Nephron (organoid): Measurements from ENCODE around the gene CLIC4.

Experiments used
- H3K27ac Mint-ChIP-seq, 3 experiments: 2 replicates each; pipeline ENCODE4 v1.8.0; 2020; ENCODE audit warnings: mixed read lengths in 3 of 3, mild to moderate bottlenecking in 2 of 3, moderate library complexity in 1 of 3
- H3K27me3 Mint-ChIP-seq: 2 replicates; pipeline ENCODE4 v1.8.0; 2021; ENCODE audit warnings: low read depth, mild to moderate bottlenecking, moderate library complexity, mixed read lengths
- H3K36me3 Mint-ChIP-seq: 2 replicates; pipeline ENCODE4 v1.8.0; 2020; ENCODE audit warnings: low read depth, mixed read lengths
- H3K4me1 Mint-ChIP-seq: 2 replicates; pipeline ENCODE4 v1.8.0; 2020; ENCODE audit warnings: mixed read lengths
- H3K4me3 Mint-ChIP-seq, 3 experiments: 2 replicates each; pipeline ENCODE4 v1.8.0; 2020; ENCODE audit warnings: mild to moderate bottlenecking in 3 of 3, mixed read lengths in 3 of 3, moderate library complexity in 2 of 3
- H3K9me3 Mint-ChIP-seq: 2 replicates; pipeline ENCODE4 v1.8.0; 2020; ENCODE audit warnings: mixed read lengths
- TF ChIP-seq, protein P1 (sequence below), 3 experiments: fragments of 200-600 bp; sonication (generic); IDR thresholded peaks; one replicate each; pipeline ENCODE4 v1.5.0; 2021; ENCODE audit warnings: antibody characterized with exemption in 3 of 3; ENCODE audit not compliant: unreplicated experiment in 3 of 3

CLIC4 gene

DNA sequence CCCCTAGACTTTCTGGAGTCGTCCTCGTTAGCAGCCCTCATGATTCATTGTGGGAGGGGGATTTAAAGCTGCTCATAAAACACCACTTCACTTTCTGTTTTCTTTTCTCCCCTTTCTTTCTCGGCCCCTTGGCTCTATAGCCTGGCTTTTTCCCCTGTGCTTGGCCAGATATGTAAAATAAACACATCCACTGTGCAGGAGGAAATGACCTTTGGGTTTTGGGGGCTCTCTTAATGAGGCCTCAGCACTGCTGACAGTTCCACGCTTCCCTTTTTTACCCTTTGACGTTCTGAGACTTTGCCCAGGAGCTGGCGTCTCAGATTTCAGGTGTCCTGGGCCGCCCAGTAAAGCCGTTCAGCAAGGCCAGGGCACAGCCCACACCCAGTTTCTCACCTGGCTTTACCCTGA is 119.1 kb downstream of the CLIC4 start:
- no peaks in the 10 kb centered on the region for H3K9me3 Mint-ChIP-seq
- H3K27ac Mint-ChIP-seq: peak overlapping the region; percentile 63 to 86 (median 85)

DNA sequence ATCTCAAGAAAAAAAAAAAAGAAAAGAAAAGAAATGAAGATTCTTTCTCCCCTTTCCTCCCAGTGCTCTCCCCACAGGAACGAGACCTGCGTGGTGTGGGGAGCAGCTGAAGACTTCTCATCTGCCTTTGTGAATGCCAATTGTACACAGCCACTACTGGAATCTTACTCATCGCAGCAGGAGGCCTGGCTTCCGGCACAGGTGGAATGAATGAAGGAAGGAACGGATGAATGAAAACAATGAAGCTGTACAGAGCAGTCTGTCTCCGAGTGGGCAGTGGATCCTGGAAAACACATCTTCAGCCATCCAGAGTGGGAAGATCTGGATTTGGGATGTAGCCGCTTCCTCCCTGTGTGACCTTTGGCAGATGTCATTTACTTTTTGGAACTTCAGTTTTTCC is 119.9 kb downstream of the CLIC4 start:
- no peak overlapping the region for H3K4me3 Mint-ChIP-seq
- no peak overlapping the region for H3K27ac Mint-ChIP-seq
- H3K9me3 Mint-ChIP-seq: no peaks in the 10 kb centered on the region
- no peaks in the 10 kb centered on the region for H3K36me3 Mint-ChIP-seq
- peaks cover 21% of the 10 kb centered on the region for H3K4me1 Mint-ChIP-seq
- TF ChIP-seq, protein P1, sequence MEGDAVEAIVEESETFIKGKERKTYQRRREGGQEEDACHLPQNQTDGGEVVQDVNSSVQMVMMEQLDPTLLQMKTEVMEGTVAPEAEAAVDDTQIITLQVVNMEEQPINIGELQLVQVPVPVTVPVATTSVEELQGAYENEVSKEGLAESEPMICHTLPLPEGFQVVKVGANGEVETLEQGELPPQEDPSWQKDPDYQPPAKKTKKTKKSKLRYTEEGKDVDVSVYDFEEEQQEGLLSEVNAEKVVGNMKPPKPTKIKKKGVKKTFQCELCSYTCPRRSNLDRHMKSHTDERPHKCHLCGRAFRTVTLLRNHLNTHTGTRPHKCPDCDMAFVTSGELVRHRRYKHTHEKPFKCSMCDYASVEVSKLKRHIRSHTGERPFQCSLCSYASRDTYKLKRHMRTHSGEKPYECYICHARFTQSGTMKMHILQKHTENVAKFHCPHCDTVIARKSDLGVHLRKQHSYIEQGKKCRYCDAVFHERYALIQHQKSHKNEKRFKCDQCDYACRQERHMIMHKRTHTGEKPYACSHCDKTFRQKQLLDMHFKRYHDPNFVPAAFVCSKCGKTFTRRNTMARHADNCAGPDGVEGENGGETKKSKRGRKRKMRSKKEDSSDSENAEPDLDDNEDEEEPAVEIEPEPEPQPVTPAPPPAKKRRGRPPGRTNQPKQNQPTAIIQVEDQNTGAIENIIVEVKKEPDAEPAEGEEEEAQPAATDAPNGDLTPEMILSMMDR (IDR thresholded peaks at IDR 0.05; ENCODE audit: unreplicated experiment in 3 of 3): no peak
- H3K27me3 Mint-ChIP-seq: peaks cover 73% of the 10 kb centered on the region

More for the DNA sequence above, 119.1 kb downstream of the CLIC4 start:
- H3K4me3 Mint-ChIP-seq: peak overlapping the region; percentile 6 to 38 (median 9)
- peaks cover 74% of the 10 kb centered on the region for H3K27me3 Mint-ChIP-seq
- H3K4me1 Mint-ChIP-seq: peaks cover 21% of the 10 kb centered on the region
- TF ChIP-seq, protein P1 (IDR thresholded peaks at IDR 0.05; ENCODE audit: unreplicated experiment in 3 of 3): no peak
- H3K36me3 Mint-ChIP-seq: no peaks in the 10 kb centered on the region

DNA sequence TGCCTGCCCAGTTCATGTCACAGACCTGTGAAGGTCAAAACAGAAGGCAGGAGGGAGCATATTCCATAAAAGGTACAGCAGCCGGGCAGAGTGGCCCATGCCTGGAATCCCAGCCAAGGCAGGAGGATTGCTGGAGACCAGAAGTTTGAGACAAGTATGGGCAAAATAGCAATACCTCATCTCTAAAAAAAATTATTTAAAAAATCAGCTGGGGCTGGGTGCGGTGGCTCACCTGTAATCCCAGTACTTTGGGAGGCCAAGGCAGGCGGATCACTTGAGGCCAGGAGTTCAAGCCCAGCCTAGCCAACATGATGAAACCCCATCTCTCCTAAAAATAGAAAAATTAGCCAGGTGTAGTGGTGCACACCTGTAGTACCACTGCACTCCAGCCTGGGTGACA is 120.3 kb downstream of the CLIC4 start:
- Mint-ChIP-seq H3K4me3 (no peak overlapping the region), H3K4me1 (peaks cover 21% of the 10 kb centered on the region), H3K9me3 (no peaks in the 10 kb centered on the region), H3K27ac (no peak overlapping the region), H3K36me3 (no peaks in the 10 kb centered on the region), H3K27me3 (peaks cover 73% of the 10 kb centered on the region)
- TF ChIP-seq, protein P1 (IDR thresholded peaks at IDR 0.05; ENCODE audit: unreplicated experiment in 3 of 3): no peak

DNA sequence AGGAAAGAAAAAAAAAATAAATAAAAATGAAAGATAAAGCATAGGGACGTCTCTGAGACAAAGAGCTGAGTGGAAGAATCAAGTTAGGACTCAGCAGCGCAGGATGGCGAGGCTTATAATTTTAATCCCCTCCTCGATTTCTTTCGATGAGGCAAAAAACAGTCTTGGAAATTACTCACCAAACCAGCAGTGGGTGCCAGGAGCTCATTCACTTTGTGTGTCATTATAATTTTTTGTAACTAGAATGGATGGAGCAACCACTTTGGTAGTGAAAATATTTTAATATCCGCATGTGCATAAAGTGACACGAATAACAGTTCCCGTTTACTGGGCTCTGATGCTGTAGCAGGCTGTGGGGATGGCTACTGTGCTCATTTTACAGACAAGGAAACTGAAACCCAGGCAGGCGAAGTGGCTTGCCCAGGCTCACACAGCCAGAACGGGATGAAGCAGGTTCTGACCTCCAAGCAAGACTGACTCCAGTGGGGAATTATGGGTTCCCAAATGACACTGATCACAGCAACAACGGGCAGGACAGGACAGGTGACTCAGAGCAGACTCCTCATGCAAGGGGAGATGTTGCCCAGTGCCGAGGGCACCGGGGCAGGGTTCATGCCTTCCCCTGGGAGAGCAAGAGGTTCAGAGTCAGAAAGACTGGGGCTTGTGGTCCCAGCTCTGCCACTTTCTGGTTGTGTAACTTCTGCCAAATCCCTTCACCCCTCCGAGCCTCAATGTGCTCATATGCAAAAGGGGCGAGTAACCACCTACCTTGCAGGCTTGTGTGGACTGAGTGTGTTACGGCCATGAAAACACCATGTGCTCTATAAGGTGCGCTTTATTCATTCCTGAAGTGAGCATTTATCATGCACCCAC is 121.2 kb downstream of the CLIC4 start:
- Mint-ChIP-seq H3K27me3 (peaks cover 72% of the 10 kb centered on the region), H3K36me3 (no peaks in the 10 kb centered on the region), H3K4me3 (no peak overlapping the region), H3K27ac (no peak overlapping the region), H3K9me3 (no peaks in the 10 kb centered on the region), H3K4me1 (peaks cover 21% of the 10 kb centered on the region)
- TF ChIP-seq, protein P1 (IDR thresholded peaks at IDR 0.05; ENCODE audit: unreplicated experiment in 3 of 3): no peak

DNA sequence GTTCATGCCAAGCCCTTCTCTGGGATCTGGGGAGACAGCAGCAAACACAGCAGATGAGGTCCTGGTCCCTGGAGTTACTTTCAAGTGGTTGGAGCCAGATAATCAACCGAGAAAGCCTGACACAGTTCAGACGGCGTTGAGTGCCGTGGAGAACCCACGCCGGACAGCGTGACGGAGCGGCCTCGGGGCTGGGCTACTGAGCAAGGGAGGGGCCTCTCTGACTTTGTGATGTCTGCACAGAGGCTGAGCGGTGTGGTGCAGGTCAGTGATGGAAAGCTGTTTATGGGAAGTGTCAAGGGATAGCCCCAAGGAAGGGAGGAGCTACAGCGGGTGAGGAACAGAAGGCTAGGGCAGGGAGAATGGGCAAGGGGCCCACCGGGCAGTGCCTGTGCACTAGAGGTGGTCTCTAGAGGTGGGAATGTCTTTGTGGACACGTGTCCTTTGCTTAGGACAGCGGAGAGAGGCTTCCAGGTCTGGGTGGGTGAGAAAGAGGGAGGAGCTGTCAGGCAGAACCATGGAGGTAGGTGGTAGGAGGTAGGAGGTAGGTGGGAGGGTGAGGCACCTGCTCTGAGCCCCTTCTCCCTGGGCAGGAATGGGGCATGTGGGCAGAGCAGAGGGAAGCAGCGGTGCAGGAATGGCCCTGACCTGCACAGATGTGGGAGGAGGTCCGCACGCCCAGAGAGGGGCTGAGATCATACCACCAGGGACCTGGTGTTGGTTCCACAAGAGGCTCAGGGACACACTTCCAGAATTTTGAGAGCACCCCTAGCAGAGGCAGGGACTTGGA is 122.0 kb downstream of the CLIC4 start:
- TF ChIP-seq, protein P1 (IDR thresholded peaks at IDR 0.05; ENCODE audit: unreplicated experiment in 3 of 3): no peak
- Mint-ChIP-seq H3K36me3 (no peaks in the 10 kb centered on the region), H3K4me3 (no peak overlapping the region), H3K9me3 (no peaks in the 10 kb centered on the region), H3K4me1 (peaks cover 19% of the 10 kb centered on the region), H3K27ac (no peak overlapping the region), H3K27me3 (peaks cover 77% of the 10 kb centered on the region)
